HCT116 (cell line): ENCODE results near the gene RTN4RL2. TPM values are rescaled to one million over a fixed set of nuclear protein-coding genes. Genes with fewer than 3 reads are reported as not detected.

Source experiments
- ATAC-seq: fragments of 200-7000 bp; cut with Tn5 transposase; 2 replicates; pipeline ENCODE4 v1.9.1; 2020; ENCODE audit warnings: mild to moderate bottlenecking, moderate library complexity
- BruUV-seq: library from RNA; stranded (reverse); fragments of 400-500 nt; replicated peaks from 2 replicates; lab custom pipeline; 2021; lab: Mats Ljungman, UMichigan
- CTCF ChIA-PET: fragments of 300-600 bp; sonication (Branson Sonifier 250); formaldehyde crosslinking; loops from one replicate; lab custom pipeline; 2021; ENCODE audit warnings: antibody characterized with exemption; lab: Charles Lee
- POLR2A ChIA-PET: fragments of 300-600, 350-600 bp; sonication (Branson Sonifier 250); formaldehyde crosslinking; loops from one replicate; lab custom pipeline; 2021; ENCODE audit warnings: antibody characterized with exemption; lab: Charles Lee
- RAD21 ChIA-PET, 2 experiments: fragments of 300-600 bp; sonication (Branson Sonifier 250); formaldehyde crosslinking; loops; one replicate each; lab custom pipeline; 2023; ENCODE audit warnings: low total read pairs in 2 of 2; ENCODE audit not compliant: uncharacterized antibody in 2 of 2, unreplicated experiment in 2 of 2, low non-redundant PET in 1 of 2; lab: Charles Lee
- DNase-seq: peaks from one replicate; pipeline ENCODE4 v3.0.0-alpha.2; 2010; ENCODE audit warnings: low read depth, low spot score
- H2AFZ ChIP-seq: fragments of 200-600 bp; shearing (Covaris generic), sonication (generic); 2 replicates; pipeline ENCODE4 v1.6.1; 2017; ENCODE audit warnings: low read depth, mixed run types, mixed read lengths, antibody characterized with exemption, low read length; ENCODE audit not compliant: poor library complexity, severe bottlenecking
- H3K27ac ChIP-seq: 2 replicates; pipeline ENCODE4 v1.5.1; 2012; ENCODE audit warnings: low read depth, low read length
- H3K27me3 ChIP-seq: fragments of 200-600 bp; sonication (generic); 2 replicates; pipeline ENCODE4 v1.6.1; 2016; ENCODE audit warnings: mixed run types, low read length, mixed read lengths; ENCODE audit not compliant: insufficient read depth
- H3K36me3 ChIP-seq, 2 experiments: fragments of 200-500 bp in 1 of 2; fragments of 200-600 bp in 1 of 2; sonication (Bioruptor generic) in 1 of 2; sonication (generic) in 1 of 2; 2 replicates each; pipeline versions ENCODE4 v1.5.1 to v1.6.1; 2014 to 2016; ENCODE audit warnings: low read length in 2 of 2, inconsistent platforms in 1 of 2, mixed read lengths in 1 of 2, mixed run types in 1 of 2; ENCODE audit not compliant: insufficient read depth in 2 of 2, control insufficient read depth in 1 of 2
- H3K4me1 ChIP-seq, 2 experiments: fragments of 200-600 bp in 1 of 2; sonication (generic) in 1 of 2; 2 replicates each; pipeline versions ENCODE4 v1.5.1 to v1.6.1; 2012 to 2017; ENCODE audit warnings: low read length in 2 of 2, inconsistent platforms in 1 of 2, mild to moderate bottlenecking in 1 of 2, mixed read lengths in 1 of 2, mixed run types in 1 of 2, moderate library complexity in 1 of 2; ENCODE audit not compliant: insufficient read depth in 2 of 2, control insufficient read depth in 1 of 2
- H3K4me2 ChIP-seq: fragments of 200-600 bp; sonication (generic); 2 replicates; pipeline ENCODE4 v1.6.1; 2017; ENCODE audit warnings: mixed run types, low read length, mixed read lengths
- H3K4me3 ChIP-seq, 2 experiments: fragments of 200-600 bp in 1 of 2; sonication (generic) in 1 of 2; replicated peaks in 1 of 2; 2 replicates each; pipeline ENCODE4 v1.5.1; 2011 to 2016; ENCODE audit warnings: low read length in 2 of 2, control low read depth in 1 of 2, low read depth in 1 of 2, mild to moderate bottlenecking in 1 of 2, mixed read lengths in 1 of 2, mixed run types in 1 of 2
- H3K79me2 ChIP-seq: fragments of 200-600 bp; sonication (generic); 2 replicates; pipeline ENCODE4 v1.6.1; 2017; ENCODE audit warnings: mild to moderate bottlenecking, mixed run types, low read length, moderate library complexity, mixed read lengths; ENCODE audit not compliant: insufficient read depth
- H3K9ac ChIP-seq: fragments of 200-600 bp; sonication (generic); 2 replicates; pipeline ENCODE4 v1.6.1; 2016; ENCODE audit warnings: low read length, mixed read lengths
- H3K9me2 ChIP-seq: fragments of 200-600 bp; sonication (generic), shearing (Covaris generic); 2 replicates; pipeline ENCODE4 v1.6.1; 2017; ENCODE audit warnings: mixed run types, mild to moderate bottlenecking, moderate library complexity; ENCODE audit not compliant: insufficient read depth
- H3K9me3 ChIP-seq, 2 experiments: fragments of 200-500 bp in 1 of 2; fragments of 200-600 bp in 1 of 2; sonication (Bioruptor generic) in 1 of 2; sonication (generic) in 1 of 2; 2 replicates each; pipeline ENCODE4 v1.6.1; 2014 to 2017; ENCODE audit warnings: low read length in 2 of 2, mixed read lengths in 2 of 2, inconsistent platforms in 1 of 2, low read depth in 1 of 2, mild to moderate bottlenecking in 1 of 2, mixed run types in 1 of 2, moderate library complexity in 1 of 2; ENCODE audit not compliant: control insufficient read depth in 1 of 2, insufficient read depth in 1 of 2
- H4K20me1 ChIP-seq: fragments of 200-600 bp; sonication (generic), shearing (Covaris generic); 2 replicates; pipeline ENCODE4 v1.6.1; 2017; ENCODE audit warnings: mixed run types, mild to moderate bottlenecking, moderate library complexity; ENCODE audit not compliant: insufficient read depth
- CBX3 ChIP-seq: IDR thresholded peaks from 2 replicates; pipeline ENCODE4 v1.6.1; 2012; ENCODE audit warnings: low read depth
- EGR1 ChIP-seq: IDR thresholded peaks from 2 replicates; pipeline ENCODE4 v1.6.1; 2012; ENCODE audit warnings: low read depth
- ELF1 ChIP-seq: IDR thresholded peaks from 2 replicates; pipeline ENCODE4 v1.6.1; 2012; ENCODE audit warnings: low read depth, borderline replicate concordance
- EZH2 ChIP-seq: fragments of 200-600 bp; sonication (generic); IDR thresholded peaks from 2 replicates; pipeline ENCODE4 v1.6.1; 2017; ENCODE audit warnings: antibody characterized with exemption, mixed run types
- EZH2phosphoT487 ChIP-seq: fragments of 200-600 bp; IDR thresholded peaks from 2 replicates; pipeline ENCODE4 v1.6.1; 2018; ENCODE audit warnings: antibody characterized with exemption, borderline replicate concordance
- FOSL1 ChIP-seq: IDR thresholded peaks from 2 replicates; pipeline ENCODE4 v1.6.1; 2012; ENCODE audit warnings: low read depth
- JUND ChIP-seq: IDR thresholded peaks from 2 replicates; pipeline ENCODE4 v1.6.1; 2012
- POLR2A ChIP-seq: IDR thresholded peaks from 2 replicates; pipeline ENCODE4 v1.7.0; 2011; ENCODE audit warnings: borderline replicate concordance; ENCODE audit not compliant: insufficient read depth, insufficient read length; ENCODE audit errors: extremely low read depth
- POLR2AphosphoS5 ChIP-seq: IDR thresholded peaks from 2 replicates; pipeline ENCODE4 v1.6.1; 2011; ENCODE audit warnings: mild to moderate bottlenecking, low read depth, low read length, moderate library complexity
- RAD21 ChIP-seq: IDR thresholded peaks from 2 replicates; pipeline ENCODE4 v1.6.1; 2012; ENCODE audit warnings: low read depth, mild to moderate bottlenecking
- SIN3A ChIP-seq: IDR thresholded peaks from 2 replicates; pipeline ENCODE4 v1.6.1; 2012; ENCODE audit warnings: low read depth
- SRF ChIP-seq: IDR thresholded peaks from 2 replicates; pipeline ENCODE4 v1.6.1; 2012; ENCODE audit warnings: low read depth
- YY1 ChIP-seq: IDR thresholded peaks from 2 replicates; pipeline ENCODE4 v1.6.1; 2011; ENCODE audit warnings: low read length, low read depth, moderate library complexity, mild to moderate bottlenecking; ENCODE audit not compliant: insufficient replicate concordance; ENCODE audit errors: extremely low read depth
- ZFX ChIP-seq: fragments of 450-650 bp; IDR thresholded peaks from 2 replicates; pipeline ENCODE4 v1.6.1; 2017
- ZNF274 ChIP-seq: fragments of 200-500 bp; sonication (Bioruptor generic); IDR thresholded peaks from 2 replicates; pipeline ENCODE4 v1.6.1; 2014; ENCODE audit warnings: mild to moderate bottlenecking, low read depth, low read length, inconsistent platforms
- intact Hi-C: fragments of 100-400 bp; cut with micrococcal nuclease; formaldehyde crosslinking; loops from 2 replicates; pipeline ENCODE4 v1.10.0; 2022
- total RNA-seq: library from RNA; stranded (reverse); gene quantifications from one replicate; pipeline ENCODE4 v1.2.1, GENCODE V29; 2021; ENCODE audit not compliant: unreplicated experiment
- TF ChIP-seq, protein P1 (sequence below), 3 experiments: fragments of 200-600 bp in 1 of 3; sonication (generic) in 1 of 3; IDR thresholded peaks in 2 of 3; conservative IDR thresholded peaks in 1 of 3; 2 replicates each; pipeline ENCODE4 v1.5.1; 2012 to 2017; ENCODE audit warnings: low read depth in 2 of 3, low read length in 2 of 3, antibody characterized with exemption in 1 of 3, borderline replicate concordance in 1 of 3, control low read depth in 1 of 3, mild to moderate bottlenecking in 1 of 3, mixed read lengths in 1 of 3, mixed run types in 1 of 3, moderate library complexity in 1 of 3; ENCODE audit not compliant: insufficient read depth in 1 of 3
- TF ChIP-seq, protein P2 (sequence below): IDR thresholded peaks from 2 replicates; pipeline ENCODE4 v1.6.1; 2012
- TF ChIP-seq, protein P3 (sequence below): IDR thresholded peaks from 2 replicates; pipeline ENCODE4 v1.6.1; 2012; ENCODE audit warnings: low read depth
- TF ChIP-seq, protein P4 (sequence below): IDR thresholded peaks from 2 replicates; pipeline ENCODE4 v1.6.1; 2011; ENCODE audit warnings: mild to moderate bottlenecking, low read length, moderate library complexity; ENCODE audit not compliant: insufficient replicate concordance; ENCODE audit errors: extremely low read depth

RTN4RL2 gene
- total RNA-seq, 1 experiment from 2014 or later, result 24.0 TPM

DNA sequence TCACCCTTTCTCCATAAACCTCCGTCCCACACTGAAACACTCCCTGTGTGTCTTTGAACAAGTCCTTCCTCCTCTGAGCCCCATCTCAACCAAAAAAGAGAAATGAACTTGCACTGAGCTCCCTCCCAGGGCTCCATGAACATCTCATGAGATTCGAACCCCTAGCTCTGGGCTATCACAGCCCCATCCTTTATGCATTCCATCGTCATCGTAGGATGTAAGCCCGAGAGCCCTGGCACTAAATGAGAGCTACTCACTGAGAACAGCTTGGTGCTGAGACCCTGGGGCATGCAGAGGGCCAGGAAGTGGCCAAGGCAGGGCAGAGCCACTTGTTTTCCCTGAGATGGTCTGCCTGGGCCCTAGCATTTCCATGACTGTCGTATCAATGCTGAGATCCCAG lies 20.5 kb upstream of the RTN4RL2 start:
- no peak overlapping the region for H2AFZ ChIP-seq
- H3K27me3 ChIP-seq, result peaks cover 3% of the 10 kb centered on the region; the same call in 1 of the 2 replicates
- H3K36me3 ChIP-seq, result no peaks in the 10 kb centered on the region
- POLR2A ChIA-PET, result no interaction called here
- TF ChIP-seq CBX3 (no peak), EGR1 (no peak), SIN3A (no peak), ZFX (no peak), YY1 (no peak), RAD21 (no peak), EZH2 (no peak), EZH2phosphoT487 (no peak), POLR2A (no peak), ZNF274 (no peak), FOSL1 (no peak), POLR2AphosphoS5 (no peak), JUND (no peak), SRF (no peak), ELF1 (no peak)
- TF ChIP-seq, protein P1, sequence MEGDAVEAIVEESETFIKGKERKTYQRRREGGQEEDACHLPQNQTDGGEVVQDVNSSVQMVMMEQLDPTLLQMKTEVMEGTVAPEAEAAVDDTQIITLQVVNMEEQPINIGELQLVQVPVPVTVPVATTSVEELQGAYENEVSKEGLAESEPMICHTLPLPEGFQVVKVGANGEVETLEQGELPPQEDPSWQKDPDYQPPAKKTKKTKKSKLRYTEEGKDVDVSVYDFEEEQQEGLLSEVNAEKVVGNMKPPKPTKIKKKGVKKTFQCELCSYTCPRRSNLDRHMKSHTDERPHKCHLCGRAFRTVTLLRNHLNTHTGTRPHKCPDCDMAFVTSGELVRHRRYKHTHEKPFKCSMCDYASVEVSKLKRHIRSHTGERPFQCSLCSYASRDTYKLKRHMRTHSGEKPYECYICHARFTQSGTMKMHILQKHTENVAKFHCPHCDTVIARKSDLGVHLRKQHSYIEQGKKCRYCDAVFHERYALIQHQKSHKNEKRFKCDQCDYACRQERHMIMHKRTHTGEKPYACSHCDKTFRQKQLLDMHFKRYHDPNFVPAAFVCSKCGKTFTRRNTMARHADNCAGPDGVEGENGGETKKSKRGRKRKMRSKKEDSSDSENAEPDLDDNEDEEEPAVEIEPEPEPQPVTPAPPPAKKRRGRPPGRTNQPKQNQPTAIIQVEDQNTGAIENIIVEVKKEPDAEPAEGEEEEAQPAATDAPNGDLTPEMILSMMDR (IDR thresholded peaks at IDR 0.05 in 2 of 3, conservative IDR thresholded peaks at IDR 0.05 in 1 of 3; ENCODE audit: borderline replicate concordance in 1 of 3, insufficient read depth in 1 of 3, low read depth in 2 of 3, low read length in 2 of 3), result no peak
- TF ChIP-seq, protein P2, sequence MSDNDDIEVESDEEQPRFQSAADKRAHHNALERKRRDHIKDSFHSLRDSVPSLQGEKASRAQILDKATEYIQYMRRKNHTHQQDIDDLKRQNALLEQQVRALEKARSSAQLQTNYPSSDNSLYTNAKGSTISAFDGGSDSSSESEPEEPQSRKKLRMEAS, result no peak
- TF ChIP-seq, protein P3, sequence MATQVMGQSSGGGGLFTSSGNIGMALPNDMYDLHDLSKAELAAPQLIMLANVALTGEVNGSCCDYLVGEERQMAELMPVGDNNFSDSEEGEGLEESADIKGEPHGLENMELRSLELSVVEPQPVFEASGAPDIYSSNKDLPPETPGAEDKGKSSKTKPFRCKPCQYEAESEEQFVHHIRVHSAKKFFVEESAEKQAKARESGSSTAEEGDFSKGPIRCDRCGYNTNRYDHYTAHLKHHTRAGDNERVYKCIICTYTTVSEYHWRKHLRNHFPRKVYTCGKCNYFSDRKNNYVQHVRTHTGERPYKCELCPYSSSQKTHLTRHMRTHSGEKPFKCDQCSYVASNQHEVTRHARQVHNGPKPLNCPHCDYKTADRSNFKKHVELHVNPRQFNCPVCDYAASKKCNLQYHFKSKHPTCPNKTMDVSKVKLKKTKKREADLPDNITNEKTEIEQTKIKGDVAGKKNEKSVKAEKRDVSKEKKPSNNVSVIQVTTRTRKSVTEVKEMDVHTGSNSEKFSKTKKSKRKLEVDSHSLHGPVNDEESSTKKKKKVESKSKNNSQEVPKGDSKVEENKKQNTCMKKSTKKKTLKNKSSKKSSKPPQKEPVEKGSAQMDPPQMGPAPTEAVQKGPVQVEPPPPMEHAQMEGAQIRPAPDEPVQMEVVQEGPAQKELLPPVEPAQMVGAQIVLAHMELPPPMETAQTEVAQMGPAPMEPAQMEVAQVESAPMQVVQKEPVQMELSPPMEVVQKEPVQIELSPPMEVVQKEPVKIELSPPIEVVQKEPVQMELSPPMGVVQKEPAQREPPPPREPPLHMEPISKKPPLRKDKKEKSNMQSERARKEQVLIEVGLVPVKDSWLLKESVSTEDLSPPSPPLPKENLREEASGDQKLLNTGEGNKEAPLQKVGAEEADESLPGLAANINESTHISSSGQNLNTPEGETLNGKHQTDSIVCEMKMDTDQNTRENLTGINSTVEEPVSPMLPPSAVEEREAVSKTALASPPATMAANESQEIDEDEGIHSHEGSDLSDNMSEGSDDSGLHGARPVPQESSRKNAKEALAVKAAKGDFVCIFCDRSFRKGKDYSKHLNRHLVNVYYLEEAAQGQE, result no peak
- TF ChIP-seq, protein P4, sequence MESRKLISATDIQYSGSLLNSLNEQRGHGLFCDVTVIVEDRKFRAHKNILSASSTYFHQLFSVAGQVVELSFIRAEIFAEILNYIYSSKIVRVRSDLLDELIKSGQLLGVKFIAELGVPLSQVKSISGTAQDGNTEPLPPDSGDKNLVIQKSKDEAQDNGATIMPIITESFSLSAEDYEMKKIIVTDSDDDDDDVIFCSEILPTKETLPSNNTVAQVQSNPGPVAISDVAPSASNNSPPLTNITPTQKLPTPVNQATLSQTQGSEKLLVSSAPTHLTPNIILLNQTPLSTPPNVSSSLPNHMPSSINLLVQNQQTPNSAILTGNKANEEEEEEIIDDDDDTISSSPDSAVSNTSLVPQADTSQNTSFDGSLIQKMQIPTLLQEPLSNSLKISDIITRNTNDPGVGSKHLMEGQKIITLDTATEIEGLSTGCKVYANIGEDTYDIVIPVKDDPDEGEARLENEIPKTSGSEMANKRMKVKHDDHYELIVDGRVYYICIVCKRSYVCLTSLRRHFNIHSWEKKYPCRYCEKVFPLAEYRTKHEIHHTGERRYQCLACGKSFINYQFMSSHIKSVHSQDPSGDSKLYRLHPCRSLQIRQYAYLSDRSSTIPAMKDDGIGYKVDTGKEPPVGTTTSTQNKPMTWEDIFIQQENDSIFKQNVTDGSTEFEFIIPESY, result no peak
- RAD21 ChIA-PET, result no interaction called here
- intact Hi-C loops, result no loop called here
- no peaks in the 10 kb centered on the region for H3K9me2 ChIP-seq
- DNase-seq (no peak), ATAC-seq (no peak)
- H3K9me3 ChIP-seq, result no peaks in the 10 kb centered on the region
- H3K4me2 ChIP-seq, result no peak overlapping the region
- H3K9ac ChIP-seq, result no peak overlapping the region
- peaks cover 0 to 8% of the 10 kb centered on the region in 2 experiments; a peak in 2 of 4 replicates for H3K4me1 ChIP-seq
- BruUV-seq, result no TSS peak
- no peaks in the 10 kb centered on the region for H3K79me2 ChIP-seq
- no peak overlapping the region for H3K4me3 ChIP-seq
- H4K20me1 ChIP-seq, result no peaks in the 10 kb centered on the region
- CTCF ChIA-PET, result no interaction called here
- H3K27ac ChIP-seq, result no peak overlapping the region
